ENCODE measurements around the gene IQGAP1.
A peak's percentile ranks its signal among the peaks of the same experiment; 100 is the strongest.

IQGAP1 gene

GRCh38 chr15:90547540-90547939, 159.5 kb downstream of the IQGAP1 start:
- Mint-ChIP-seq H3K4me3 (no peak overlapping the region), H3K9me3 (no peaks in the 10 kb centered on the region), H3K27me3 (ENCODE audit: low read depth, poor library complexity) (no peaks in the 10 kb centered on the region), H3K4me1 (peaks cover 9% of the 10 kb centered on the region), H3K27ac (peak overlapping the region; percentile 39), H3K36me3 (ENCODE audit: low read depth) (peaks cover 45% of the 10 kb centered on the region)
- DNase-seq, result no peak
- TF ChIP-seq CTCF (IDR thresholded peaks at IDR 0.05), result no peak

- no peak overlapping the region for H3K27ac Mint-ChIP-seq
- H3K4me1 Mint-ChIP-seq, result no peaks in the 10 kb centered on the region
- H3K27me3 Mint-ChIP-seq (ENCODE audit: low read depth, poor library complexity), result no peaks in the 10 kb centered on the region
- no peak for TF ChIP-seq CTCF (IDR thresholded peaks at IDR 0.05)
- DNase-seq, result no peak
- H3K9me3 Mint-ChIP-seq, result no peaks in the 10 kb centered on the region
- H3K36me3 Mint-ChIP-seq (ENCODE audit: low read depth), result peaks cover 24% of the 10 kb centered on the region
- no peak overlapping the region for H3K4me3 Mint-ChIP-seq
These were observed 162.9 kb downstream of the IQGAP1 start for GRCh38 chr15:90550919-90551318.
